RWPE2 (cell line): Measurements from ENCODE around the gene PLXNC1.
"Not testable (repeated sequence)": the region's sequence is repeated elsewhere in the genome, so short reads cannot be mapped to it uniquely, and the experiment has no call there.

Experiments
- ATAC-seq: fragments of 200-7000 bp; cut with Tn5 transposase; 3 replicates; pipeline ENCODE4 v1.9.1; 2021; ENCODE audit warnings: low read depth
- DNase-seq: peaks from one replicate; pipeline ENCODE4 v3.0.0-alpha.2; 2020; ENCODE audit warnings: low spot score
- H3K27ac ChIP-seq: fragments of 450-650 bp; 2 replicates; pipeline ENCODE4 v1.5.1; 2017; ENCODE audit warnings: mild to moderate bottlenecking; ENCODE audit not compliant: poor library complexity, severe bottlenecking
- H3K27me3 ChIP-seq: fragments of 250-450 bp; sonication (Bioruptor Pico); 2 replicates; pipeline ENCODE4 v1.5.1; 2021; ENCODE audit warnings: mild to moderate bottlenecking, moderate library complexity; ENCODE audit not compliant: insufficient read depth, poor library complexity, severe bottlenecking
- H3K36me3 ChIP-seq: fragments of 250-450 bp; sonication (Bioruptor Pico); 2 replicates; pipeline ENCODE4 v1.5.1; 2020; ENCODE audit warnings: low read depth, mild to moderate bottlenecking, moderate library complexity
- H3K4me1 ChIP-seq: fragments of 250-450 bp; sonication (Bioruptor Pico); 2 replicates; pipeline ENCODE4 v1.5.1; 2021; ENCODE audit warnings: mild to moderate bottlenecking, moderate library complexity; ENCODE audit not compliant: insufficient read depth, poor library complexity, severe bottlenecking
- H3K4me3 ChIP-seq: fragments of 250-450 bp; sonication (Bioruptor Pico); 2 replicates; pipeline ENCODE4 v1.5.1; 2021; ENCODE audit warnings: mild to moderate bottlenecking, moderate library complexity; ENCODE audit not compliant: severe bottlenecking
- H3K9me3 ChIP-seq: fragments of 250-450 bp; sonication (Bioruptor Pico); 2 replicates; pipeline ENCODE4 v1.5.1; 2021; ENCODE audit warnings: mild to moderate bottlenecking, moderate library complexity; ENCODE audit not compliant: severe bottlenecking
- TF ChIP-seq, protein P1 (sequence below): fragments of 450-650 bp; IDR thresholded peaks from one replicate; pipeline ENCODE4 v1.5.1; 2017; ENCODE audit warnings: mild to moderate bottlenecking, moderate library complexity; ENCODE audit not compliant: poor library complexity, severe bottlenecking

The PLXNC1 gene

GRCh38 chr12:94304566-94305061 is 156.2 kb downstream of the PLXNC1 start:
- peaks cover 12% of the 10 kb centered on the region for H3K36me3 ChIP-seq
- DNase-seq: no peak
- no peak overlapping the region for H3K4me3 ChIP-seq

GRCh38 chr12:94305130-94305957 is 157.0 kb downstream of the PLXNC1 start:
- no peak for DNase-seq
- ATAC-seq: no peak
- H3K9me3 ChIP-seq: no peaks in the 10 kb centered on the region
- no peaks in the 10 kb centered on the region for H3K4me1 ChIP-seq
- peaks cover 15% of the 10 kb centered on the region for H3K36me3 ChIP-seq
- TF ChIP-seq, protein P1, sequence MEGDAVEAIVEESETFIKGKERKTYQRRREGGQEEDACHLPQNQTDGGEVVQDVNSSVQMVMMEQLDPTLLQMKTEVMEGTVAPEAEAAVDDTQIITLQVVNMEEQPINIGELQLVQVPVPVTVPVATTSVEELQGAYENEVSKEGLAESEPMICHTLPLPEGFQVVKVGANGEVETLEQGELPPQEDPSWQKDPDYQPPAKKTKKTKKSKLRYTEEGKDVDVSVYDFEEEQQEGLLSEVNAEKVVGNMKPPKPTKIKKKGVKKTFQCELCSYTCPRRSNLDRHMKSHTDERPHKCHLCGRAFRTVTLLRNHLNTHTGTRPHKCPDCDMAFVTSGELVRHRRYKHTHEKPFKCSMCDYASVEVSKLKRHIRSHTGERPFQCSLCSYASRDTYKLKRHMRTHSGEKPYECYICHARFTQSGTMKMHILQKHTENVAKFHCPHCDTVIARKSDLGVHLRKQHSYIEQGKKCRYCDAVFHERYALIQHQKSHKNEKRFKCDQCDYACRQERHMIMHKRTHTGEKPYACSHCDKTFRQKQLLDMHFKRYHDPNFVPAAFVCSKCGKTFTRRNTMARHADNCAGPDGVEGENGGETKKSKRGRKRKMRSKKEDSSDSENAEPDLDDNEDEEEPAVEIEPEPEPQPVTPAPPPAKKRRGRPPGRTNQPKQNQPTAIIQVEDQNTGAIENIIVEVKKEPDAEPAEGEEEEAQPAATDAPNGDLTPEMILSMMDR: no peak
- H3K4me3 ChIP-seq: no peak overlapping the region
- no peaks in the 10 kb centered on the region for H3K27me3 ChIP-seq
- H3K27ac ChIP-seq: no peak overlapping the region

More at GRCh38 chr12:94304566-94305061, 156.2 kb downstream of the PLXNC1 start:
- no peak overlapping the region for H3K27ac ChIP-seq
- H3K9me3 ChIP-seq: no peaks in the 10 kb centered on the region
- TF ChIP-seq, protein P1: no peak
- no peak for ATAC-seq
- H3K27me3 ChIP-seq: no peaks in the 10 kb centered on the region
- no peaks in the 10 kb centered on the region for H3K4me1 ChIP-seq

DNA sequence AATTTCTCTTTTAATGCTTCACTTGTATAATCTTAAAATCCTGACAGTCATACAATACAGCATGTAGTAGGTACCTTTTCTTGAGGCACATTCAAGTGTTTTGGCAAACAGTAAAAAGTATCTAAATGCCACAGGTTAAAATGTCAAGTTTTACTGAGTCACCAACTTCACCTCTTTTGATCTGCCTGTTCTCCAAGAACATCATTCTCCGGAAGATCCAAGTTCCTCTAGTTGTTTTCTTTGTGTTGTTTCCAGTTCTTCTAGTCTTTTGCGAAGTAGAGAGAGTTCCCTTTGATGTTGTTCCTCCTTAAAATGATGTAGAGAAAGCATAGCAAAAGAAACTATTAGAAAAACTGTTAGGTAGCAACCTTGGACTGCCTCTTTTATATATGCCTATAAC is 160.2 kb downstream of the PLXNC1 start:
- Histone ChIP-seq H3K27ac (no peak overlapping the region), H3K4me3 (no peak overlapping the region), H3K36me3 (peaks cover 22% of the 10 kb centered on the region), H3K4me1 (no peaks in the 10 kb centered on the region), H3K9me3 (no peaks in the 10 kb centered on the region), H3K27me3 (no peaks in the 10 kb centered on the region)
- TF ChIP-seq, protein P1: no peak
- DNase-seq (no peak), ATAC-seq (no peak)

DNA sequence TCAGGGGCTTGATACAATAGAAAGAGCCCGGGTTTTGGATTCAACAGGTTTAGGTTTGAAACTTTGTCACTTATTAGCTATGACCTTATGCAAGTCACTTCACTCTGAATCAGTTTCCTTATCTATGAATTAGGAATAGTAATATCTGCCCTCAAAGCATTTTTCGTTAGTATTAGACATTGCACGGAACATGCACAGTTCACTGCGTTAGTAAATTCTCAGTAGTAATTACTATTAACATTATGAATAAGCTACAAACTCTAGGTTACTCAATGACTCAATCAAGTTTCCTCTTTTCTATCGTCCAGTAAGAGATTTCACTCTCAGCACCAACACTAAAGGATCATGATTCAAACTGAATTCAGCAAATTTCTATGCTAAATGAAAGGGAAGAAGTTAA is 161.0 kb downstream of the PLXNC1 start:
- TF ChIP-seq, protein P1: no peak
- Histone ChIP-seq H3K27ac (no peak overlapping the region), H3K4me1 (no peaks in the 10 kb centered on the region), H3K9me3 (no peaks in the 10 kb centered on the region), H3K4me3 (no peak overlapping the region), H3K27me3 (no peaks in the 10 kb centered on the region), H3K36me3 (peaks cover 22% of the 10 kb centered on the region)
- DNase-seq: no peak
- no peak for ATAC-seq

- ATAC-seq: no peak
- TF ChIP-seq, protein P1: no peak
- no peaks in the 10 kb centered on the region for H3K4me1 ChIP-seq
- peaks cover 19% of the 10 kb centered on the region for H3K36me3 ChIP-seq
- H3K27ac ChIP-seq: no peak overlapping the region
- H3K9me3 ChIP-seq: no peaks in the 10 kb centered on the region
- no peaks in the 10 kb centered on the region for H3K27me3 ChIP-seq
- DNase-seq: no peak
- no peak overlapping the region for H3K4me3 ChIP-seq
Measured at GRCh38 chr12:94312378-94312777, 164.0 kb downstream of the PLXNC1 start.

- not testable (repeated sequence) for H3K27me3 ChIP-seq, H3K27ac ChIP-seq, H3K4me1 ChIP-seq, ATAC-seq, DNase-seq, H3K9me3 ChIP-seq, H3K4me3 ChIP-seq
- peaks cover 13% of the 10 kb centered on the region; the same call in 1 of the 2 replicates for H3K36me3 ChIP-seq
Measured at GRCh38 chr12:94316600-94316999, 168.2 kb downstream of the PLXNC1 start.
